ENCODE data around the gene CH25H.

DNA sequence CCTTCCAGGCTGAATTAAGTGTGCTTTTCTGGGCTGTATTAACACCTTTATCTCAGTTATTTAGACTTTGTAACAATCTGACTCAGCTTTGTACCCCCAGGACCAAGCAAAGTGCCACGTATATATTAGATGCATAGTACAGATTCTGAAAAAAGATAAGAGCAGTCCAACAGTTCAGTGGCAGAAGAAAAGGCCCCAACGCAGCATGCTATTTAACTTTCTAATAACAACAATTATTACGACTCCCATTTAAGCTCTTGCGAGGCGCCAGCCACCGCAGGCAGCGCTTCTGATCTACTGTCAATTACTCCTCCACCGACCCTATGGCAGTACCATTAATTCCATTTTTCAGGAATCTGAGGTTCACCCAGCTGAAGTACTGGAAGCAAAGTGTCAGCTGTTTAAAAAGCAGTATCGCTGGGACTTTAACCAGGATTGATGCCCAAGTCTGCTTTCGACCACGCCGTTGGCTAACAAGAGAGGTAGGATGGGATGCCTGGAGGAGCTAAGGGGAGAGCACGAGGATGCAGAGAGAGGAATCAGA, 43.8 kb upstream of the CH25H start:
- TF ChIP-seq POLR2A (IDR thresholded peaks at IDR 0.05): no peak
- TF ChIP-seq, protein P1, sequence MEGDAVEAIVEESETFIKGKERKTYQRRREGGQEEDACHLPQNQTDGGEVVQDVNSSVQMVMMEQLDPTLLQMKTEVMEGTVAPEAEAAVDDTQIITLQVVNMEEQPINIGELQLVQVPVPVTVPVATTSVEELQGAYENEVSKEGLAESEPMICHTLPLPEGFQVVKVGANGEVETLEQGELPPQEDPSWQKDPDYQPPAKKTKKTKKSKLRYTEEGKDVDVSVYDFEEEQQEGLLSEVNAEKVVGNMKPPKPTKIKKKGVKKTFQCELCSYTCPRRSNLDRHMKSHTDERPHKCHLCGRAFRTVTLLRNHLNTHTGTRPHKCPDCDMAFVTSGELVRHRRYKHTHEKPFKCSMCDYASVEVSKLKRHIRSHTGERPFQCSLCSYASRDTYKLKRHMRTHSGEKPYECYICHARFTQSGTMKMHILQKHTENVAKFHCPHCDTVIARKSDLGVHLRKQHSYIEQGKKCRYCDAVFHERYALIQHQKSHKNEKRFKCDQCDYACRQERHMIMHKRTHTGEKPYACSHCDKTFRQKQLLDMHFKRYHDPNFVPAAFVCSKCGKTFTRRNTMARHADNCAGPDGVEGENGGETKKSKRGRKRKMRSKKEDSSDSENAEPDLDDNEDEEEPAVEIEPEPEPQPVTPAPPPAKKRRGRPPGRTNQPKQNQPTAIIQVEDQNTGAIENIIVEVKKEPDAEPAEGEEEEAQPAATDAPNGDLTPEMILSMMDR (IDR thresholded peaks at IDR 0.05): no peak
- no peak for TF ChIP-seq POLR2AphosphoS5 (IDR thresholded peaks at IDR 0.05)
